Cardiac septum (tissue), 1 donor: ENCODE data around the gene MEGF8. TPM values are rescaled to one million over a fixed set of nuclear protein-coding genes. Genes with fewer than 3 reads are reported as not detected.

Experiments
- DNase-seq: peaks from one replicate; pipeline ENCODE4 v3.0.0-alpha.2; 2020; ENCODE audit warnings: low spot score
- intact Hi-C: fragments of 100-400 bp; cut with DNase I; formaldehyde crosslinking; loops from one replicate; pipeline ENCODE4 v1.14.0; 2022
- long read RNA-seq: library from polyadenylated mRNA; unstranded; transcript quantifications from one replicate; pipeline ENCODE4 v2.0.0, GENCODE V29; 2021
- total RNA-seq: library from RNA; stranded (reverse); fragmentation: NEBNext Ultra II Directional; extraction: Animal tissue kit (Norgen Biotek cat#: 25700); gene quantifications from one replicate; pipeline ENCODE4 v1.2.1, GENCODE V29; 2021
- donor health status: DM: no; HTN: no; CAD: no.

Gene MEGF8, protein sequence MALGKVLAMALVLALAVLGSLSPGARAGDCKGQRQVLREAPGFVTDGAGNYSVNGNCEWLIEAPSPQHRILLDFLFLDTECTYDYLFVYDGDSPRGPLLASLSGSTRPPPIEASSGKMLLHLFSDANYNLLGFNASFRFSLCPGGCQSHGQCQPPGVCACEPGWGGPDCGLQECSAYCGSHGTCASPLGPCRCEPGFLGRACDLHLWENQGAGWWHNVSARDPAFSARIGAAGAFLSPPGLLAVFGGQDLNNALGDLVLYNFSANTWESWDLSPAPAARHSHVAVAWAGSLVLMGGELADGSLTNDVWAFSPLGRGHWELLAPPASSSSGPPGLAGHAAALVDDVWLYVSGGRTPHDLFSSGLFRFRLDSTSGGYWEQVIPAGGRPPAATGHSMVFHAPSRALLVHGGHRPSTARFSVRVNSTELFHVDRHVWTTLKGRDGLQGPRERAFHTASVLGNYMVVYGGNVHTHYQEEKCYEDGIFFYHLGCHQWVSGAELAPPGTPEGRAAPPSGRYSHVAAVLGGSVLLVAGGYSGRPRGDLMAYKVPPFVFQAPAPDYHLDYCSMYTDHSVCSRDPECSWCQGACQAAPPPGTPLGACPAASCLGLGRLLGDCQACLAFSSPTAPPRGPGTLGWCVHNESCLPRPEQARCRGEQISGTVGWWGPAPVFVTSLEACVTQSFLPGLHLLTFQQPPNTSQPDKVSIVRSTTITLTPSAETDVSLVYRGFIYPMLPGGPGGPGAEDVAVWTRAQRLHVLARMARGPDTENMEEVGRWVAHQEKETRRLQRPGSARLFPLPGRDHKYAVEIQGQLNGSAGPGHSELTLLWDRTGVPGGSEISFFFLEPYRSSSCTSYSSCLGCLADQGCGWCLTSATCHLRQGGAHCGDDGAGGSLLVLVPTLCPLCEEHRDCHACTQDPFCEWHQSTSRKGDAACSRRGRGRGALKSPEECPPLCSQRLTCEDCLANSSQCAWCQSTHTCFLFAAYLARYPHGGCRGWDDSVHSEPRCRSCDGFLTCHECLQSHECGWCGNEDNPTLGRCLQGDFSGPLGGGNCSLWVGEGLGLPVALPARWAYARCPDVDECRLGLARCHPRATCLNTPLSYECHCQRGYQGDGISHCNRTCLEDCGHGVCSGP (N-terminal part only)
- total RNA-seq, result 45.8 TPM
- long read RNA-seq, partial matches to known transcripts, result 95 of 133 reads
- long read RNA-seq, other reads (novel, unspliced or antisense), result 38 of 133 reads

GRCh38 chr19:42325308-42325895 is at the start of gene MEGF8:
TSS of gene MEGF8 (plus strand) at chr19:42325635. CDS start at chr19:42326244, 609 bp downstream.
- DNase-seq, result peak; percentile 99
- intact Hi-C loops, result loop anchor here (2.0 to 5.0 kb wide), 3 partner anchors 72 to 193 kb away; partner anchors contain the start of gene POU2F2

DNA sequence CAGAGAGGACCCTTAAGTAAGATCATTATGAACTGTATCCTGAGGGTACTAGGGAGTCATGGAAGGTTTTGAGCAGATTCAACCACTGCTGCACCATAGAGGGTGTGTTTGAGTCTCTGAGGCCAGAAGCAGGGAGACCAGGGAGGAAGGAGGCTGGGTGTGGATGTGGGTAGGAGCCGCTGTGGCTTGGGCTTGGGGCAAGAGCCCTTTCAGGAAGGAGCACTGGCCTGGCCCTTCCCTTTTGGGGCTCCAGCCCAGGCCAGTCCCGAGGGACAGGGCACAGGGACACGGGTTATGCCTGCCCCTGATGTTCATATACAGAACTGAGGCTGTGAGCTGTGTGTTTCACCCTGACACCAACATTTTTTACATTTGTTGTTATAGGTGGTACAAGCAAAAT is 49.2 kb upstream of the MEGF8 start:
- DNase-seq, result no peak
- intact Hi-C loops, result no loop called here

DNA sequence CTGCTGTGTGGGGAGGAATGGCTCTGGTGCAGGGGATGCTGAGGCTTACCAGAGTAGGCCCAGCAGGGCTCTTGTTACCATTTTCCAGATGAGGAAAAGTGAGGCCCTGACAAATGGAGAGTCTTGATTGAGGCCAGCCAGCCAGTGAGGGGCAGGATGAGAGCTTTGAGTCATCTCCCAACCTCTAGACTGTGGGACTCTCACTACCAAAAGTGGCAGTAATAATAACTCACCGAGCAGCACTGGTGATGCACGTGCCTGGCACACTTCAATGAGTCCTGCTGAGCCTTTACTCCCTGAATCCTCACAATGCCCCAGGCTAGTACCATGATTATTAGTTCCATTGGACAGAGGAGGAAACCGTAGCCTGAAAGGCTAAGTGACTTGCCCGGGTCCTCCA is 48.6 kb upstream of the MEGF8 start:
- no peak for DNase-seq

DNA sequence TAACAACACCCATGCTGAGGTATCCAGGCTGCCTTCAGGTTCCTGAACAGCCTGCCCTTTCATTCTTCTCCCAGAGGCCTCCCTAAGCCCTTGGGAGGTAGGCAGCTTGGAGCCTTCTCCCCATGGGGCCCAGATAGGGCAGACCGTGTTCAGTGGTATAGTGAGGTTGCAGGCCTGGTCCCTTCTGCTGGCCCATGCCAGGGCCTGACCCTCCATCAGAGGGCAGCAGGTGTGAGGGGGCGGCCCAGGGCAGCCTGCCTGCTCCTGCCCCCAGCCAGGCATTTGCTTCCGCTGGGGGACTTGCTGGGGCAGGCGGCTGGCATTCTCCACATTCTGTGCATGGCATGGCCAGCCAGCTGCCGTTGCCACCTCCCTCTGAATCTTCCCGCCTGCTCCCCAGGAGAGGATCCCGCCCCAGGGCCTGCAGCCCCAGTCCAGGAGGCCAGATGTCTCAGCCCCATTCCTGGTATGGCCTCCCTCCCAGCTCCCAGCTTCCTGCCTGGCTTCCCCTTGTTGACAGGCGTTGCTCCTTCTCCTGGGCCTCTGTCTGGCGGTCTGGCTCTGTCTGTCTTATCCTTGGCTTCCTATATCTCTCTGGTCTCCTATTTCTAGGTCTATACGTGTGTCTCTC is 47.5 kb upstream of the MEGF8 start:
- peak; percentile 78 for DNase-seq
- intact Hi-C loops, result no loop called here

More for the DNA sequence above, 48.6 kb upstream of the MEGF8 start:
- intact Hi-C loops, result no loop called here

GRCh38 chr19:42278452-42279154 is 46.8 kb upstream of the MEGF8 start:
- intact Hi-C loops, result loop anchor here (1.0 kb wide), 1 partner anchor 34 kb away; no protein-coding TSS in a partner anchor
- no peak for DNase-seq

- no peak for DNase-seq
- intact Hi-C loops, result loop anchor here (1.0 kb wide), 1 partner anchor 35 kb away; no protein-coding TSS in a partner anchor
Measured at GRCh38 chr19:42279155-42279901, 46.1 kb upstream of the MEGF8 start.

DNA sequence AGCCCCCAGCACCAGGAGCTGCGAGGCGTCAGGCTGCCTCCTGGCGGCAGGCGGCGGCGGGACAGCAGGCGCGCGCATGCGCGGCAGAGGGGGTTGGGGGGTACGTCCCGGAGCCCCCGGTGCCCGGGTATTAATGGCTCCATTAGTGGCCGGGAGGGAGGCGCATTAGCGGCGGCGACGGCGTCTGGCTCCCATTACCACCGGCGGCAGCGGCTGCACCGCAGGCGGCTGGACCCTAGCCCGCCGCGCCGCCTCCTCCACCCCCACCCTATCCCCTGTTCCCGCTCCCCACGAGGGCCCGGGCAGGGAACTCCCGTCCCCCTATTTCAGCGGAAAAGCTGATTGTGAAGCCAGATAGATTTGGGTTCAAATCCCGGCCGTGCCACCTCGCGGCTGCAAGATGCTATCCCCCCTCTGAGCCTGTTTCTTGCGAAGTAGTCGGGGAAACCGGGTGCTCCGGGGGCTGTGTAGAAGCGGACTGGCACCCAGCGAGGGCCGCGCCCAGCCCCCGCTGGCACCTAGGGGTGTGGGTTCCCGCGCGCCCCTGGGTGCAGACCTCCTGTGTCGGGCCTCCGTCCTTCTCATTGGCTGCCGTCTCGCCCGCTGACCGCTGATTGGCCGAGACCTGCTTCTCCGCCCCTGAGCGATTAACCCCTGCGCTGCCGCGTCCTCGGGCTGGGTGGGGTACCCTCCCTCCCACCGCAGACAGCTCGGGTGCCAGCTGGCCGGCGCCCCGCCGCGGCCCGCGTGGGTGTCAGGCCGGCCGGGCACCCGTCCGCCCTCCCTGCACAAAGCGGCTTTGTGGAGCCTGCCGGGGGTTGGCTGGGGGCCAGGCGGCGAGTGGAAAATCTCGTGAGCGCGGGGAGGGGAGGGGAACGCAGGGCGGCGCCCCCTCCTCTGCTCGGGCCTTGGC is 45.3 kb upstream of the MEGF8 start:
- peak; percentile 96 for DNase-seq
- intact Hi-C loops, result loop anchor here (1.0 kb wide), 2 partner anchors 25 to 36 kb away; partner anchors contain the start of gene ERF

GRCh38 chr19:42280815-42281145 is 44.7 kb upstream of the MEGF8 start:
- intact Hi-C loops, result loop anchor here (1.0 kb wide), 1 partner anchor 25 kb away; the partner anchor contains the start of gene ERF
- DNase-seq, result peak; percentile 88

DNA sequence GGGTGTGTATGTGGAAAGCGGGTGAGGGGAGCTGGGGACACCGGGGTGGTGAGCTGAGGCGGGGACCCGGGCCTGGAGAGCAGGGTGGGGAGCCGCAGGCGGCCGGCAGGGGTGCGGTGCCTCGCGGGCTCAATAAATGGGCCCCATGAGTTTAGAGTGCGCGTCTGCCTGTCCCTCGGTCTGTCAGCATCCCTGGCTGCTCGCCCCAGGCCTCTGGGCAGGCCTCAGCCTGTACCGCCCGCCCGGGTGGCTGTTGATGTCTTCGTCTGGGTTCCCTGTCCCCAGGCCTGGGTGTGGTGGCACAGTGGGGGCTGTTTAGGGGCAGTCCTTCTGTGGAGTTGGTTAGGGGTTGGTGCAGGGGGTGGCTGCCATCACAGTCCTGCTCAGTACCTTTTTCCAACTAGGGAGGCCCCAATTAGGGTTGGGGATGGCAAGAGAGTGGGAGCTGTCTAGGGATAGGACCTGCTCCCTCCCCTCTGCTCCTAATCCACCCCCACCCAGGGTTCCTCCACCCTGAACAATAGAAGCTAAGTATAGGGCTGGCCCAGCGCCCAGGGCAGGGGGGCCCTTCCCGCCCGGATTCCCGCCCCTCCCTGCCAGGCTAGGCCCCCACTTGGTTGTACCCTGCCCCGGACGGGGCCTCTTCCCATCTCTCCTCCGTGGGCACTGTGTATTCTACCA is 44.1 kb upstream of the MEGF8 start:
- intact Hi-C loops, result no loop called here
- peak; percentile 87 for DNase-seq

GRCh38 chr19:42281827-42282762 is 43.3 kb upstream of the MEGF8 start:
- intact Hi-C loops, result loop anchor here (2.0 kb wide), 1 partner anchor 13 kb away; the partner anchor contains the start of gene CIC
- peak; percentile 74 for DNase-seq

DNA sequence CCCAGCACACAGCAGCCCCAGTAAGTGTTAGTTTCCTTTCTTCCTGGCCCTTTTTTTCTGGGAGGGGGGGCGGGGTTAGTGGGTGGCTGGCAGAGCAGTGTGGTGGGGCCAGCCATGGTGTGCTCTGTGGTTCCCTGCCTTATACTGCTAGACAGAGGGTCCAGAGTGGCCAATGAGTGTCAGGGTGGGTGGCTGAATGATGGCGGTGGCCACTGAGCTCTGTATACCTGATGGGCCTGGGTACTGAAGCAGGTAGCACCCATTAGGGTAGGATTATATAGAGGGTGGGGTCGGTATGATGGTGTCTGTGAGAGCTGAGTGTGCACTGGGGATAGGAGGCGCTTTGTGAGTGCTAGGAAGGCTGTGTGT is 42.6 kb upstream of the MEGF8 start:
- intact Hi-C loops, result loop anchor here (2.0 kb wide), 1 partner anchor 14 kb away; the partner anchor contains the start of gene CIC
- no peak for DNase-seq

DNA sequence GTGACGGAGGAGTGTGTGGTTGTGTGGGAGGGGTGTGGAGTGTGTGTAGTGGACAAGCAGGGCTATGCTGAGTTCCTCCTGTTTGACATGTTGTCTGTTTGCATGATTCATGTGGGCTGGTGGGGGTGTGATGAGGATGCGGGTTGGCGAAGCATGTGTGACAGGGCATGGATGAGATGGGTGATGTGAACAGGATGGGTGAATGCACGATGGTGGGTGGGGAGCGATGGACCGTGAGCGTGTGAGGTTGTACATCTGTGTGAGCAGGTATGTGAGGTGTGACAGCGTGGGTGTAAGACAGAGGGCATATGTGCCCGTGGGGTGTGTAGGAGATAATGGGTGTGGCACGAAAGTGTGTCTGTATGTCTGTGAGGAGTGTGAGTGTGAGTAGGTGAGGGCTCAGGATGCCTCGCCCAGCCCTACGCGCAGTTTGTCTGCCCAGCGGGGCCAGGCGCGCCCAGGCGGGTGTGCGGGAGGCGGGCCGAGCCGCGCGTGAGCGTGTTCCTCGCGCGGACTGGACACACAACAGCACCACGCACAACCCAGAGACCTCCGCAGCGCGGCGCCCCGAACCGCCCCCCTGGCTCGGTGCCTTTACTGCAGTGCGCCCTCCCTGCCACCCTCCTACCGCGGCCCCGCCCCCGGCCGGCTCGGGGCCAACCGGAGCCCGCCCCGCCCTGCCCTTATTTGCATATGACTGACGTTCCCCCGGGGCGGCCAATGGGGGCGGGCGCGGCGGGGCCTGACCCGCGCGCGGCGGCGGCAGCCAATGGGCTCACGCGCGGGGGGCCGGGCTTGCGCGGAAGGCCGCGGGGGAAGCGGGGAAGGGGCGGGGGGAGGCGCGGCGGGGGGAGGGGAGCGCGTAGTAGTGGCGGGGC is 42.0 kb upstream of the MEGF8 start:
- peak; percentile 98 for DNase-seq
- intact Hi-C loops, result loop anchor here (2.0 kb wide), 1 partner anchor 15 kb away; the partner anchor contains the start of gene CIC

DNA sequence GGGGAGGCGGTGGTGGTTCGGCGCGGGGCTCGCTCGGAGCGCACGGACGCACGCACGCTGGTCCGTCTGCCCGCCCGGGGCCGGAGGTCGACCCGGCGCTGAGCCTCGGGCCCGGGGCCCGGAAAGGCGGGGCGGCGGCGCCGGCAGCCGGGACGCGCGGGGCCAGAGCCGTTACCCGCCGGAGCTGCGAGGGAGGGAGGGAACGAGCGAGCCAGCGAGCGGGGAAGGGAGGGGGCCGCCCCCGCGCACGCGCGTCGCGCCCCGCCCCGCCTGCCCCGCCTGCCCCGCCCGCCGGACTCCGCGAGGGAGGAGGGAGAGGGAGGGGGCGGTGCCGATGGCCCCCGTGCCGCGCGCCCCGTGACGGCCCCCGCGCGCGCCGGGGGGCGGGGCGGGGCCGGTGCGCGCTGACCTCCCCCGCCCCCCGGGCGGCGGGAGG is 41.4 kb upstream of the MEGF8 start:
- peak; percentile 93 for DNase-seq
- intact Hi-C loops, result no loop called here
